Effector memory CD8-positive, alpha-beta T cell (primary cell): ENCODE data around the gene L3MBTL3.

ENCODE experiments used
- ATAC-seq: fragments of 150-1000 bp; cut with Tn5 transposase; replicated peaks from 2 replicates; pipeline ENCODE4 v1.10.0; 2021; ENCODE audit warnings: mild to moderate bottlenecking, moderate library complexity
- DNase-seq, 3 experiments: peaks; one replicate each; pipeline ENCODE4 v3.0.0; 2021
- H3K27ac Mint-ChIP-seq, 2 donors: one replicate each; pipeline ENCODE4 v1.8.0; 2022; ENCODE audit warnings: mild to moderate bottlenecking in 2 of 2, mixed read lengths in 2 of 2, moderate library complexity in 2 of 2
- H3K27me3 Mint-ChIP-seq, 2 donors: one replicate each; pipeline ENCODE4 v1.8.0; 2022; ENCODE audit warnings: mixed read lengths in 2 of 2
- H3K36me3 Mint-ChIP-seq: one replicate; pipeline ENCODE4 v1.8.0; 2022; ENCODE audit warnings: mild to moderate bottlenecking, moderate library complexity, mixed read lengths; ENCODE audit not compliant: insufficient read depth
- H3K4me1 Mint-ChIP-seq, 2 donors: one replicate each; pipeline ENCODE4 v1.8.0; 2022; ENCODE audit warnings: low read depth in 2 of 2, mixed read lengths in 2 of 2
- H3K4me3 Mint-ChIP-seq, 2 donors: one replicate each; pipeline ENCODE4 v1.8.0; 2022; ENCODE audit warnings: mild to moderate bottlenecking in 2 of 2, mixed read lengths in 2 of 2, moderate library complexity in 2 of 2
- H3K9me3 Mint-ChIP-seq, 2 donors: one replicate each; pipeline ENCODE4 v1.8.0; 2022; ENCODE audit warnings: mixed read lengths in 2 of 2

The L3MBTL3 gene

GRCh38 chr6:130010387-130010786 is 8.0 kb upstream of the L3MBTL3 start:
- ATAC-seq = no peak
- DNase-seq = no peak
- H3K27me3 Mint-ChIP-seq = peaks cover 13 to 14% of the 10 kb centered on the region in 2 donors
- no peaks in the 10 kb centered on the region for H3K36me3 Mint-ChIP-seq
- no peaks in the 10 kb centered on the region for H3K9me3 Mint-ChIP-seq
- H3K27ac Mint-ChIP-seq = no peak overlapping the region
- H3K4me1 Mint-ChIP-seq = peaks cover 0 to 3% of the 10 kb centered on the region in 2 donors
- no peak overlapping the region for H3K4me3 Mint-ChIP-seq

- DNase-seq = no peak
- Mint-ChIP-seq H3K4me1 (peaks cover 0 to 3% of the 10 kb centered on the region in 2 donors), H3K27me3 (peaks cover 10 to 13% of the 10 kb centered on the region in 2 donors), H3K36me3 (no peaks in the 10 kb centered on the region), H3K27ac (no peak overlapping the region), H3K4me3 (no peak overlapping the region), H3K9me3 (no peaks in the 10 kb centered on the region)
- ATAC-seq = no peak
Observed at GRCh38 chr6:130012728-130013127, 5.7 kb upstream of the L3MBTL3 start.

GRCh38 chr6:130018744-130019325 is 454 bp downstream of the L3MBTL3 start:
- H3K4me1 Mint-ChIP-seq = peaks cover 4 to 18% of the 10 kb centered on the region in 2 donors
- no peaks in the 10 kb centered on the region for H3K27me3 Mint-ChIP-seq
- H3K9me3 Mint-ChIP-seq = no peaks in the 10 kb centered on the region
- ATAC-seq = peak; percentile 35
- peak overlapping the region; percentile 95 to 96 for H3K27ac Mint-ChIP-seq
- H3K4me3 Mint-ChIP-seq = peak overlapping the region; percentile 100
- peak in 2 of 3 experiments; percentile 24 for DNase-seq
- peaks cover 16% of the 10 kb centered on the region for H3K36me3 Mint-ChIP-seq

GRCh38 chr6:130019326-130020072 is 1.1 kb downstream of the L3MBTL3 start:
- Mint-ChIP-seq H3K4me1 (peaks cover 5 to 19% of the 10 kb centered on the region in 2 donors), H3K36me3 (peaks cover 16% of the 10 kb centered on the region), H3K27ac (peak overlapping the region; percentile 95 to 96), H3K4me3 (peak overlapping the region; percentile 100), H3K9me3 (no peaks in the 10 kb centered on the region), H3K27me3 (no peaks in the 10 kb centered on the region)
- ATAC-seq = peak; percentile 20
- DNase-seq = peak; percentile 14 to 37 (median 15)

- peak overlapping the region; percentile 91 to 95 for H3K27ac Mint-ChIP-seq
- H3K36me3 Mint-ChIP-seq = peaks cover 16% of the 10 kb centered on the region
- peak; percentile 31 for ATAC-seq
- DNase-seq = peak; percentile 11 to 42 (median 24)
- H3K9me3 Mint-ChIP-seq = no peaks in the 10 kb centered on the region
- H3K4me3 Mint-ChIP-seq = peak overlapping the region; percentile 91 to 98
- peaks cover 5 to 23% of the 10 kb centered on the region in 2 donors for H3K4me1 Mint-ChIP-seq
- no peaks in the 10 kb centered on the region for H3K27me3 Mint-ChIP-seq
Observed at GRCh38 chr6:130020073-130020906, 1.9 kb downstream of the L3MBTL3 start.

GRCh38 chr6:130020907-130021629 is 2.7 kb downstream of the L3MBTL3 start:
- H3K4me1 Mint-ChIP-seq = peaks cover 7 to 30% of the 10 kb centered on the region in 2 donors
- peak; percentile 63 for ATAC-seq

GRCh38 chr6:130026859-130027258 is 8.5 kb downstream of the L3MBTL3 start:
- Mint-ChIP-seq H3K36me3 (peaks cover 4% of the 10 kb centered on the region), H3K4me3 (no peak overlapping the region), H3K9me3 (no peaks in the 10 kb centered on the region), H3K4me1 (peaks cover 29 to 52% of the 10 kb centered on the region in 2 donors), H3K27ac (peak overlapping the region; percentile 80 to 86), H3K27me3 (no peaks in the 10 kb centered on the region)
- DNase-seq (no peak), ATAC-seq (no peak)

More at GRCh38 chr6:130020907-130021629, 2.7 kb downstream of the L3MBTL3 start:
- DNase-seq = peak; percentile 79 to 82 (median 80)
- Mint-ChIP-seq H3K27ac (peak overlapping the region; percentile 91 to 95), H3K27me3 (no peaks in the 10 kb centered on the region), H3K36me3 (peaks cover 21% of the 10 kb centered on the region), H3K9me3 (no peaks in the 10 kb centered on the region), H3K4me3 (peak overlapping the region; percentile 91 to 98)

- H3K27me3 Mint-ChIP-seq = no peaks in the 10 kb centered on the region
- peak overlapping the region; percentile 80 to 86 for H3K27ac Mint-ChIP-seq
- H3K4me1 Mint-ChIP-seq = peaks cover 33 to 58% of the 10 kb centered on the region in 2 donors
- H3K4me3 Mint-ChIP-seq = peak overlapping the region; percentile 51
- ATAC-seq (peak; percentile 84), DNase-seq (no peak)
- no peaks in the 10 kb centered on the region for H3K9me3 Mint-ChIP-seq
- peaks cover 6% of the 10 kb centered on the region for H3K36me3 Mint-ChIP-seq
Observed at GRCh38 chr6:130027948-130028347, 9.6 kb downstream of the L3MBTL3 start.

- no peaks in the 10 kb centered on the region for H3K9me3 Mint-ChIP-seq
- H3K36me3 Mint-ChIP-seq = peaks cover 6% of the 10 kb centered on the region
- peak; percentile 58 for ATAC-seq
- H3K27ac Mint-ChIP-seq = peak overlapping the region; percentile 80 to 86
- H3K27me3 Mint-ChIP-seq = no peaks in the 10 kb centered on the region
- H3K4me3 Mint-ChIP-seq = peak overlapping the region; percentile 39 to 61
- peaks cover 34 to 63% of the 10 kb centered on the region in 2 donors for H3K4me1 Mint-ChIP-seq
- DNase-seq = no peak
Observed at GRCh38 chr6:130029163-130029562, 10.8 kb downstream of the L3MBTL3 start.

- peaks cover 2% of the 10 kb centered on the region for H3K36me3 Mint-ChIP-seq
- H3K27ac Mint-ChIP-seq = peak overlapping the region; percentile 33 to 77
- DNase-seq (no peak), ATAC-seq (no peak)
- peak overlapping the region in 1 of 2 donors; percentile 23 for H3K4me3 Mint-ChIP-seq
- H3K4me1 Mint-ChIP-seq = peaks cover 42 to 55% of the 10 kb centered on the region in 2 donors
- no peaks in the 10 kb centered on the region for H3K9me3 Mint-ChIP-seq
- no peaks in the 10 kb centered on the region for H3K27me3 Mint-ChIP-seq
Observed at GRCh38 chr6:130032758-130033340, 14.5 kb downstream of the L3MBTL3 start.

GRCh38 chr6:130033949-130034348 is 15.6 kb downstream of the L3MBTL3 start:
- Mint-ChIP-seq H3K27ac (peak overlapping the region; percentile 3 to 77), H3K4me3 (peak overlapping the region; percentile 38 to 68), H3K36me3 (peaks cover 2% of the 10 kb centered on the region), H3K27me3 (no peaks in the 10 kb centered on the region), H3K9me3 (no peaks in the 10 kb centered on the region), H3K4me1 (peaks cover 35 to 52% of the 10 kb centered on the region in 2 donors)
- DNase-seq = no peak
- ATAC-seq = no peak

- H3K9me3 Mint-ChIP-seq = no peaks in the 10 kb centered on the region
- H3K27ac Mint-ChIP-seq = peak overlapping the region; percentile 3 to 77
- peak overlapping the region; percentile 38 to 68 for H3K4me3 Mint-ChIP-seq
- H3K4me1 Mint-ChIP-seq = peaks cover 30 to 48% of the 10 kb centered on the region in 2 donors
- no peaks in the 10 kb centered on the region for H3K27me3 Mint-ChIP-seq
- H3K36me3 Mint-ChIP-seq = peaks cover 2% of the 10 kb centered on the region
- ATAC-seq (peak; percentile 56), DNase-seq (no peak)
Observed at GRCh38 chr6:130034378-130035146, 16.2 kb downstream of the L3MBTL3 start.
